Sigmoid colon (tissue), 7 donors: ENCODE measurements around the gene GRM5. TPM values are rescaled to one million over a fixed set of nuclear protein-coding genes. Genes with fewer than 3 reads are reported as not detected.
"Not testable (repeated sequence)": the region's sequence is repeated elsewhere in the genome, so short reads cannot be mapped to it uniquely, and the experiment has no call there.

ENCODE experiments used
- DNase-seq: peaks from one replicate; pipeline ENCODE4 v3.0.0-alpha.2; 2019
- H3K27ac ChIP-seq, 4 donors: fragments of 200-600 bp; sonication (generic); one replicate each; pipeline ENCODE4 v1.5.1; 2016 to 2019; ENCODE audit warnings: mild to moderate bottlenecking in 1 of 4
- H3K27me3 ChIP-seq, 3 donors: fragments of 200-600 bp; sonication (generic); one replicate each; pipeline ENCODE4 v1.5.1; 2019; ENCODE audit warnings: mild to moderate bottlenecking in 1 of 3
- H3K36me3 ChIP-seq, 4 donors: fragments of 200-600 bp; sonication (generic); one replicate each; pipeline ENCODE4 v1.5.1; 2016 to 2019
- H3K4me1 ChIP-seq, 4 donors: fragments of 200-600 bp; sonication (generic); one replicate each; pipeline ENCODE4 v1.5.1; 2017 to 2019
- H3K4me3 ChIP-seq, 4 donors: fragments of 200-600 bp; sonication (generic); one replicate each; pipeline ENCODE4 v1.5.1; 2017 to 2019; ENCODE audit warnings: mild to moderate bottlenecking in 2 of 4, moderate library complexity in 1 of 4
- H3K9me3 ChIP-seq, 4 donors: fragments of 200-600 bp in 3 of 4; sonication (generic) in 3 of 4; one replicate each; pipeline versions ENCODE4 v1.5.1 to v1.6.1; 2013 to 2019
- CTCF ChIP-seq, 4 experiments: fragments of 450-650 bp in 3 of 4; fragments of 200-600 bp in 1 of 4; IDR thresholded peaks; one replicate each; pipeline ENCODE4 v1.5.1; 2016 to 2019; ENCODE audit warnings: antibody characterized with exemption in 4 of 4, mild to moderate bottlenecking in 3 of 4, moderate library complexity in 2 of 4
- EP300 ChIP-seq, 4 donors: sonication (generic); formaldehyde crosslinking; IDR thresholded peaks; one replicate each; pipeline ENCODE4 v1.6.1; 2017; ENCODE audit warnings: antibody characterized with exemption in 4 of 4
- POLR2A ChIP-seq, 2 donors: fragments of 450-650 bp; IDR thresholded peaks; one replicate each; pipeline ENCODE4 v1.6.1; 2016; ENCODE audit warnings: antibody characterized with exemption in 2 of 2, mild to moderate bottlenecking in 2 of 2, moderate library complexity in 2 of 2
- POLR2AphosphoS5 ChIP-seq, 4 donors: sonication (generic); formaldehyde crosslinking; IDR thresholded peaks; one replicate each; pipeline ENCODE4 v1.6.1; 2017; ENCODE audit warnings: antibody characterized with exemption in 4 of 4
- WGBS, 2 donors: extraction: QIAGEN DNeasy Blood & Tissue Kit; methylation state at CpG; one replicate each; pipeline ENCODE4 v1.1.7; 2013; 5-methylcytosine and 5-hydroxymethylcytosine counted together
- intact Hi-C: fragments of 100-400 bp; cut with DNase I; formaldehyde crosslinking; loops from one replicate; pipeline ENCODE4 v1.15.1; 2023
- polyA plus RNA-seq, 3 donors: library from polyadenylated mRNA; stranded (reverse); fragments of 200-250 nt; gene quantifications; one replicate each; pipeline ENCODE4 v1.2.3, GENCODE V29; 2013
- total RNA-seq, 4 donors: library from RNA; depleted of rRNA; stranded (reverse); fragments of >200 nt; gene quantifications; one replicate each; pipeline ENCODE4 v1.1.0, GENCODE V29; 2016
- donor health status: healthy with polysubstance abuse.
- donor health status: Bipolar disorder and iron deficiency.
- donor health status: healthy.

GRM5 gene
- total and polyA plus RNA-seq, 7 donors = under 0.01 to 0.49 TPM; not detected in 5

DNA sequence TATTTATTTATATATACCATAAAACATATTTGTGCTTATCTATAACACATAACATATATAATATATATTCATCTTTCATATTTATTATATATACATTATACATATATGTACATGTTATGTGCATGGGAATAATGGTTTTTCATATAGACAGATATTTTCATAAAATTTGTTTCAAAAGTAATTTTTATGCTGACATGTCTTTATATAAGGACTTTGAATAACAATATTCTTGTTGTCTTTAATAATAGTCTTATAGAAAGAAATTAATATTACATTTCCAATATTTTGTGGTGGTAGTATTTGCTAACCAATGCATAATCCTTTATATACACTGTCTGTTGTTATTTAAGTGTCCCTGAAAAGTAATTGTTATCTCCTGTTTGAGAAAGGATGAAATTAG, 49.6 kb downstream of the GRM5 start:
- no peak for TF ChIP-seq CTCF (IDR thresholded peaks at IDR 0.05)
- TF ChIP-seq POLR2A (IDR thresholded peaks at IDR 0.05) = no peak
- no peak for TF ChIP-seq POLR2AphosphoS5 (IDR thresholded peaks at IDR 0.05)
- no peak for TF ChIP-seq EP300 (IDR thresholded peaks at IDR 0.05)
- intact Hi-C loops = no loop called here
- H3K36me3 ChIP-seq = no peaks in the 10 kb centered on the region
- no peak overlapping the region for H3K4me3 ChIP-seq
- DNase-seq = no peak
- H3K4me1 ChIP-seq = no peaks in the 10 kb centered on the region
- H3K9me3 ChIP-seq = no peaks in the 10 kb centered on the region
- H3K27ac ChIP-seq = no peak overlapping the region
- H3K27me3 ChIP-seq = no peaks in the 10 kb centered on the region

DNA sequence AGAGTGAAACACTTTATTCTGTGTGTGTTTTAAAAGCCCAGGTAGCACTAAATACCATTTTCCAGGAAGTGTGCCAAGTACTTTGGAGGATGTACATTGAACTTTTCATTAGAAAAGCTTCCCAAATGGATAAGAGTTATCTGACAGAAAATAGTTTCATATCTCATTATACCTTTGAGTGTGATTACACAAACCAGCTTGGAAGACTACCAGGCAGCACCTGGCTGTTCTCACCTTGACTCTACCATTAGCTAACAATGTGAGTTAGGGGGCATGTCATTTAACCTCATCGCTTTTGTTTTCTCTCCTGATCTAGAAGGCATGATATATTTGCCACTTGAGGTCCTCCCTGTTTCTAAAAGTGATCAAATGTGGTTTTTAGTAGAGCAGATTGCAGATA, 50.2 kb downstream of the GRM5 start:
- DNase-seq = no peak
- intact Hi-C loops = no loop called here
- H3K9me3 ChIP-seq = no peaks in the 10 kb centered on the region
- no peaks in the 10 kb centered on the region for H3K36me3 ChIP-seq
- H3K27me3 ChIP-seq = no peaks in the 10 kb centered on the region
- H3K27ac ChIP-seq = no peak overlapping the region
- 0 to 45% methylated on average over 1 of the region's 1 CpG for WGBS, 2 donors
- no peak overlapping the region for H3K4me3 ChIP-seq
- TF ChIP-seq POLR2A (IDR thresholded peaks at IDR 0.05) = no peak
- no peak for TF ChIP-seq EP300 (IDR thresholded peaks at IDR 0.05)
- no peak for TF ChIP-seq CTCF (IDR thresholded peaks at IDR 0.05)
- TF ChIP-seq POLR2AphosphoS5 (IDR thresholded peaks at IDR 0.05) = no peak
- H3K4me1 ChIP-seq = no peaks in the 10 kb centered on the region

DNA sequence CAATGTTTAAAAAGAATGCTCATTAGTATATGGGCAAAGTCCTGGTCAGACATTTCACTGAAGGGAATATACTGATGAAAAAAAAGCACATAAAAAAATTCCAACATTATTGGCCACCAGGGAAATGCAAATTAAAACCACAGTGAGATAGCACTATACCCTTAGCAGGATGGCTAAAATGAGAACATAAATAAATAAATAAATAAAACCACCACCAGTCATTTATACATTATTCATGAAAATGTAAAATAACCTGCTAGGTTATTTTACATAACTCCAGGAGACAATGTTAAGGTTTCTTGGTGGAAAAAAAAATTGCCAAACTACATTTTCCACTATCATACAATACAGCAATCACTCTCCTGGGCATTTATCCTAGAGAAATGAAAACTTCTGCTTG, 64.9 kb downstream of the GRM5 start:
- intact Hi-C loops, H3K36me3 ChIP-seq, H3K27ac ChIP-seq, H3K27me3 ChIP-seq, H3K4me1 ChIP-seq, H3K4me3 ChIP-seq, DNase-seq, H3K9me3 ChIP-seq: not testable (repeated sequence)

DNA sequence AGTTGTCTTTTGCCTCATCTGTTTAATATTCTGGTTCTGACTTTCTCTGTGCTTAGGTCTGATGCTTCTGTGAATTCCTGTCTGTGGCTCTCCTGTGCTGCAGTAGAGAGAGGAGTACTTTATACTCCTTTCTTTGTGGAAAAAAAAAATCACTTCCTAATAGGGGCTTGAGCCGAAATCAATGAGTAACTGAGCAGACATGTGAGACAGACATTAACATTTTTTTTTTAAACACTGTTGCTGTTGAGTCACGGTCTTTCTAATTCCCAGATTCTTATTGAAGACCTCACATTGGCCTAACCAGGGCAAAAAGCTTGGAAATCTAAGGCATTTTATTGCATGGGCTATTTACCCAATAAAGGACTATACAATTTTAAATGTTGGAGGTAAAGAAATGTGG, 86.1 kb downstream of the GRM5 start:
- Histone ChIP-seq H3K36me3 (no peaks in the 10 kb centered on the region), H3K27me3 (no peaks in the 10 kb centered on the region), H3K4me3 (no peak overlapping the region), H3K4me1 (no peaks in the 10 kb centered on the region), H3K27ac (no peak overlapping the region), H3K9me3 (no peaks in the 10 kb centered on the region)
- intact Hi-C loops = no loop called here
- DNase-seq = no peak
- TF ChIP-seq CTCF (IDR thresholded peaks at IDR 0.05) (no peak), POLR2AphosphoS5 (IDR thresholded peaks at IDR 0.05) (no peak)
- WGBS, 2 donors = 58 to 67% methylated on average over 2 of the region's 2 CpGs

DNA sequence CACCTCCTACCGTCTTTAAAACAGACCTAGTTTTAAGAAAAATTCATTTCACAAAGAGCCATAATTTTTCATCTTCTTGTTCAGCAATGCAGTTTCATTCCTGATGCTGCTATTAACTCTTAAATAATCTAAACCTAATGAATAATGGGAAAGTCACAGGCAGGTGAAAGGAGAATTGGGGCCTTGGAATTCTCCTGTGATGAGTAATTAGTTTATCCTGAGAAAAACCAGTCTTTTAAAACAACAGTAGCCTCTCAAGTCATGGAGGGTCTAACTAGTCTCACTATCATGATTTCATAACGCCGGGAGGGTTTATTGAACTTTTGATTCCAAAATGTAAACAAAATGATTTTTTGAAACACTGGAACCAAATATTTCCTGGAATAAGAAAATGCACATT, 86.8 kb downstream of the GRM5 start:
- WGBS, 2 donors = 85% methylated on average over 3 of the region's 3 CpGs
- H3K4me3 ChIP-seq, H3K27ac ChIP-seq, H3K36me3 ChIP-seq, H3K4me1 ChIP-seq, H3K9me3 ChIP-seq, intact Hi-C loops, DNase-seq, H3K27me3 ChIP-seq: not testable (repeated sequence)

DNA sequence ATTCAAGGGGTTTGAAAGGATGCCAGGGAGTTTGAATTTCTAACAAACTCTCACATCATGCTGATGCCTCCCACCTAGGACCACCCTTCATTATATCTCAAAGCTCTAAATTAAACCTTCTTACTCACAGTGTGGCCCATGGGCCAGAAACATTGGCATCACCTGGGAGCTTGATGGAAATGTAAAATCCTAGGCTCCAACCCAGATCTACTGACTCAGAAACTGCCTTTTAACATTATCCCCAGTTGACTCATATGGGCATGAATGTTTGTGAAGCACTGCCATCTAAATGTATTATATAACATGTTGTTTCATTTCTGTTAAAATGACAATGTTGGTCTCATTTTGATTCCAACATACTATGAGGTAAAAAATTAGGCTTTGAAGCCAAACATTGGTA, 90.3 kb downstream of the GRM5 start:
- H3K36me3 ChIP-seq, H3K4me3 ChIP-seq, H3K27ac ChIP-seq, H3K9me3 ChIP-seq, intact Hi-C loops, H3K27me3 ChIP-seq, DNase-seq, H3K4me1 ChIP-seq: not testable (repeated sequence)

- intact Hi-C loops = no loop called here
- H3K9me3 ChIP-seq = no peaks in the 10 kb centered on the region
- no peak overlapping the region for H3K27ac ChIP-seq
- no peaks in the 10 kb centered on the region for H3K36me3 ChIP-seq
- H3K27me3 ChIP-seq = no peaks in the 10 kb centered on the region
- TF ChIP-seq POLR2A (IDR thresholded peaks at IDR 0.05) (no peak), POLR2AphosphoS5 (IDR thresholded peaks at IDR 0.05) (no peak), CTCF (IDR thresholded peaks at IDR 0.05) (no peak), EP300 (IDR thresholded peaks at IDR 0.05) (no peak)
- H3K4me3 ChIP-seq = no peak overlapping the region
- no peaks in the 10 kb centered on the region for H3K4me1 ChIP-seq
- no peak for DNase-seq
Observed at GRCh38 chr11:88972210-88972609, 93.6 kb downstream of the GRM5 start.

GRCh38 chr11:88961621-88962020, 104.2 kb downstream of the GRM5 start:
- H3K27me3 ChIP-seq, H3K9me3 ChIP-seq, H3K27ac ChIP-seq, H3K36me3 ChIP-seq, intact Hi-C loops, DNase-seq, H3K4me1 ChIP-seq, H3K4me3 ChIP-seq: not testable (repeated sequence)
- 85 to 91% methylated on average over 2 of the region's 2 CpGs for WGBS, 2 donors

- H3K9me3 ChIP-seq, intact Hi-C loops, H3K36me3 ChIP-seq, H3K27me3 ChIP-seq, DNase-seq, H3K27ac ChIP-seq, H3K4me3 ChIP-seq, H3K4me1 ChIP-seq: not testable (repeated sequence)
- WGBS, 2 donors = 71 to 82% methylated on average over 3 of the region's 3 CpGs
Observed at GRCh38 chr11:88959857-88960256, 105.9 kb downstream of the GRM5 start.
